Duodenal mucosa (tissue), 2 donors: ENCODE measurements around the gene IGSF21.

ENCODE experiments used
- H3K27ac ChIP-seq: one replicate; pipeline ENCODE4 v1.7.0; 2013; ENCODE audit warnings: low read depth, low read length
- H3K27me3 ChIP-seq, 2 donors: one replicate each; pipeline ENCODE4 v1.7.0; 2013; ENCODE audit warnings: low read length in 2 of 2, control low read depth in 1 of 2; ENCODE audit not compliant: insufficient read depth in 2 of 2, control insufficient read depth in 1 of 2
- H3K36me3 ChIP-seq, 2 donors: one replicate each; pipeline ENCODE4 v1.7.0; 2013; ENCODE audit warnings: low read length in 2 of 2, control low read depth in 1 of 2; ENCODE audit not compliant: insufficient read depth in 2 of 2, control insufficient read depth in 1 of 2
- H3K4me1 ChIP-seq, 2 donors: one replicate each; pipeline ENCODE4 v1.7.0; 2013; ENCODE audit warnings: low read length in 2 of 2, control low read depth in 1 of 2; ENCODE audit not compliant: insufficient read depth in 2 of 2, control insufficient read depth in 1 of 2
- H3K4me3 ChIP-seq, 2 donors: one replicate each; pipeline ENCODE4 v1.7.0; 2013; ENCODE audit warnings: low read length in 2 of 2, low read depth in 1 of 2
- H3K9ac ChIP-seq, 2 donors: one replicate each; pipeline ENCODE4 v1.7.0; 2013; ENCODE audit warnings: low read length in 2 of 2, low read depth in 1 of 2
- H3K9me3 ChIP-seq, 2 donors: one replicate each; pipeline ENCODE4 v1.7.0; 2013; ENCODE audit warnings: low read length in 2 of 2, control low read depth in 1 of 2; ENCODE audit not compliant: control insufficient read depth in 1 of 2

Gene IGSF21

DNA sequence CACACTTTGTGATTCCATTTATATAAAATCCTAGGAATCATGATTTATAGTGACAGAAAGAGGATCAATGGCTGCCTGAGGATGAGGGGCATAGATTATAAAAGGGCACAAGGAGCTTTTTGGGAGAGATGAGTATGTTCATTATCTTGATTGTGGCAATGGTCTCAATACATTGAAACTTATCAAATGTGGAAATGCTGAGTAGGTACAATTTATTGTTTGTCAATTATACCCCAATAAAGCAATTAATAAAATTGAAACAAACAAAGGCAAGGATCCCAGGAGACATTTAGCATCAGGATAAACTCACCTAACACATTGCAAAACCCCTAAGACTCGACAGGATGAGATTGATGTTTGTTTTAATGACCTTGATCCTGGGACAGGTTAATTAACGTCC is 220.1 kb downstream of the IGSF21 start:
- Histone ChIP-seq H3K9ac (no peak overlapping the region), H3K27me3 (peaks cover under 1 to 3% of the 10 kb centered on the region in 2 donors), H3K27ac (no peak overlapping the region)

DNA sequence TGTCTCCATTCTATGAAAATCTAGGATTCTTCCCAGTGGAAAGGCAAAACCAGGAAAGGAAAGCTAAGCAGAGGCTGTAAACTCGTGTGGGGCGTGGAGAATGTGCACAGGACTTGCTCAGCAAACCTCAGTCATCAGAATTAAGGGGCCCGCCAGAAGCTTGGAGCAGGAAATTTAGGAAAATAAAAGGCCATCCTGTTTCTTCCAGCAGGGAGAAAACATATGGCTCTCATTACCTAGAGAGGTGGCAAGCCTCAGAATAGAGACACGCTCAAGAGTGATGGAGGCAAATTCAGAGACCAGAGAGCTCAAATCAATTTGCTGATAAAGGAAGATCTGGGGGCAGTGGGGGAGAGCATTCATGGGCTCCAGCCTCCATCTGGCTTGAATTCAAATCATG is 221.2 kb downstream of the IGSF21 start:
- no peaks in the 10 kb centered on the region for H3K9me3 ChIP-seq
- H3K4me3 ChIP-seq, result no peak overlapping the region
- H3K4me1 ChIP-seq, result no peaks in the 10 kb centered on the region
- no peak overlapping the region for H3K9ac ChIP-seq
- no peaks in the 10 kb centered on the region for H3K36me3 ChIP-seq
- peaks cover 2 to 3% of the 10 kb centered on the region in 2 donors for H3K27me3 ChIP-seq
- no peak overlapping the region for H3K27ac ChIP-seq

More for the DNA sequence above, 220.1 kb downstream of the IGSF21 start:
- Histone ChIP-seq H3K9me3 (no peaks in the 10 kb centered on the region), H3K4me3 (no peak overlapping the region), H3K36me3 (no peaks in the 10 kb centered on the region), H3K4me1 (no peaks in the 10 kb centered on the region)

DNA sequence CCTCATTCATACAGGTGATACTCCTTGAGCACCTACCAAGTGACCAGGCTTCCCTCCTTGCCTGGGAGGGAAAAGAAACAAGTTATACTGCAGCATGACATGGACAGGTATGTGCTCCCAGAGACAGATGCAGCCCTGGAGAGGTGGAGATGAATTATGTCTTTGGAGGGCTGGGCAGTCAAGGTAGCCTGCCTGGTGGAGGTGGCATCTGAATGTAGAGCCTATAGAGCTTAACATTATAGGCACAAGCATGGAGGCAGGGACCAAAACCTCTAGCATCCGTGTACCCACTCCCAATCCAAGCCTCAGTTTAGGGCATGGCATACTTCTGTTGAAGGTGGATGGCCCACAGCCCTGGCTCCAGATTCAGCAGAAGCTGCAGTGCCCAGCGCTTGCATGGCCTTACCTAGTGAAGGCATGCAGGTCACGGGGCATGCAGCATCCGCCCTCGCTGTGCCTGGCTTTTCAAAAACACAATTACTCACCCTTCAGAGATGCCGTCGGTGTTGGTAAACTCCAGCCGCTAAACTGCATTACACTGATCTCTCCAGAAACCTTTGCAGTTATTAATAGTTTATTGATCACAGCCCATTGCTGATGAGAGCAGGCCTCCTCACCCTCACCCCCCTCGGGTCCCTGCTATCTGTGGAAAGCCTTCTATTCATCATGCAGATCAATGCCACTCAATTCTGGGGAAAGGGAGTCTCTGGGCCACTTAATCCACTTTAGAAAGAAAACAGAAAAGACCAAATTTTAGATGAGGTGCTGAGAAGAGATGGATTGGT is 222.1 kb downstream of the IGSF21 start:
- Histone ChIP-seq H3K36me3 (no peaks in the 10 kb centered on the region), H3K27me3 (peaks cover 3 to 5% of the 10 kb centered on the region in 2 donors), H3K9me3 (no peaks in the 10 kb centered on the region), H3K4me3 (no peak overlapping the region), H3K9ac (no peak overlapping the region), H3K27ac (no peak overlapping the region), H3K4me1 (no peaks in the 10 kb centered on the region)

DNA sequence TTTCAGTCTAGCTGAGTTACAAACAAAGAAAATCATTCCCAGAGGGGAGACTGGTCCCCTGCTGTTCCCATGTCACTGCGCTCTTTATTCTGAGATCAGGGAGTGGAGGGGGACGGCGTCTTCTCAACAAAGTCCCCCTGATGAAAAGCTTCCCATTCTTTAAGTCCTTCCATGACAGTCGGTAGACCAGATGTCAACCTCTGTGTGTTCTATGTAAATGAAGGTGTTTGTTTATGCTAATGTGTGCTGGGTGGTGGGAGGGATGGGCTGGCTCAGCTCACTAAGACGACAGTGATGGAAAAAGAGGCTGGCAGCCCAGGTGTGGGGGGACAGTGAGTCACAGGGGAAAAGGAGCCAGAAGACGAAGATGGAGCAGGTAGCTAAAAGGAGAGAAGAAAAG is 225.0 kb downstream of the IGSF21 start:
- Histone ChIP-seq H3K36me3 (no peaks in the 10 kb centered on the region), H3K27me3 (peaks cover 3 to 5% of the 10 kb centered on the region in 2 donors), H3K9me3 (no peaks in the 10 kb centered on the region)

GRCh38 chr1:18333220-18333619 is 225.6 kb downstream of the IGSF21 start:
- H3K9ac ChIP-seq, result no peak overlapping the region
- H3K36me3 ChIP-seq, result no peaks in the 10 kb centered on the region
- no peaks in the 10 kb centered on the region for H3K4me1 ChIP-seq
- H3K4me3 ChIP-seq, result no peak overlapping the region
- no peak overlapping the region for H3K27ac ChIP-seq
- H3K27me3 ChIP-seq, result peaks cover 3 to 5% of the 10 kb centered on the region in 2 donors
- H3K9me3 ChIP-seq, result no peaks in the 10 kb centered on the region

More for the DNA sequence above, 225.0 kb downstream of the IGSF21 start:
- H3K4me3 ChIP-seq, result no peak overlapping the region
- no peak overlapping the region for H3K9ac ChIP-seq
- H3K27ac ChIP-seq, result no peak overlapping the region
- H3K4me1 ChIP-seq, result no peaks in the 10 kb centered on the region

GRCh38 chr1:18336801-18337200 is 229.2 kb downstream of the IGSF21 start:
- Histone ChIP-seq H3K27me3 (peaks cover 2 to 5% of the 10 kb centered on the region in 2 donors), H3K4me1 (no peaks in the 10 kb centered on the region), H3K36me3 (no peaks in the 10 kb centered on the region), H3K4me3 (no peak overlapping the region), H3K27ac (no peak overlapping the region), H3K9ac (no peak overlapping the region), H3K9me3 (no peaks in the 10 kb centered on the region)

DNA sequence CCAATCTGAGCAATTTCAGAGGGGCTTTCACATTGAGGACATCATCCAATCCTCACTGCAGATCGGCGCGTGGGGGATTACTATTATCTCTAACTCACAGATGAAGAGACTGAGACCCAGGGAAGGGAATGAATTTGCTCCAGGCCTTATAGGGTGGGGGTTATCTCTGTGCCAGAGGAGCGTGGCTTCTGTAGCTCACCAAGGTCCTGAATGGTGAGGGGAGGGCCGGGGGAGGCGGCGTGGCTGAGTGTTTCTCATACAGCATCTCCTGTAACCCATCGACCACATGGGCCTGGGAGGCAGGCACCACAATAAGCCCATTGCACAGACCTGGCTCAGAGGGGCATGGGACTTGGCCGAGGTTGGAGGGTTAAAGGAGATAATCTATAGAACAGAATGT is 230.2 kb downstream of the IGSF21 start:
- no peaks in the 10 kb centered on the region for H3K4me1 ChIP-seq
- H3K9me3 ChIP-seq, result no peaks in the 10 kb centered on the region
- no peaks in the 10 kb centered on the region for H3K36me3 ChIP-seq
- H3K4me3 ChIP-seq, result no peak overlapping the region
- H3K9ac ChIP-seq, result no peak overlapping the region
- peaks cover 0 to 4% of the 10 kb centered on the region in 2 donors for H3K27me3 ChIP-seq
- H3K27ac ChIP-seq, result no peak overlapping the region

DNA sequence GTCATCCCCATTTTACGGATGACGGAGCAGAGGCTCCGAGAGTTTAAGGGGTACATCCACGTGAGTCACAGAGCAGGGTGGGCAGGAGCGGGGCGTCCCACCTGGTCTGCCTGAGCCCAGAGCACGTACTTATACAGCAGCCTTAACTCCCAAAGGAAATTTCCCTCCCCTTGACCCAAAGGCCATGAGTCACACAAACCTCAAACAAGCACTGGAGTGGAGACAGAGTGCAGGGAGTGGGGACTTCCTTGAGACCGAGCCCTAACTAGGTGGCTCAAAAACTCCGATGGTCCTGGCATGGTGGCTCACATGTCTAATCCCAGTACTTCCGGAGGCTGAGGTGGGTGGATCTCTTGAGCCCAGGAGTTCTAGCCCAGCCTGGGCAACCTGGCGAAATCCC is 231.6 kb downstream of the IGSF21 start:
- no peaks in the 10 kb centered on the region for H3K4me1 ChIP-seq
- H3K27me3 ChIP-seq, result peaks cover 0 to 3% of the 10 kb centered on the region in 2 donors
- no peak overlapping the region for H3K9ac ChIP-seq
- no peak overlapping the region for H3K27ac ChIP-seq
- H3K36me3 ChIP-seq, result no peaks in the 10 kb centered on the region
- H3K9me3 ChIP-seq, result no peaks in the 10 kb centered on the region
- H3K4me3 ChIP-seq, result no peak overlapping the region

GRCh38 chr1:18340158-18340764 is 232.7 kb downstream of the IGSF21 start:
- H3K27me3 ChIP-seq, result no peaks in the 10 kb centered on the region
- no peak overlapping the region for H3K27ac ChIP-seq
- no peaks in the 10 kb centered on the region for H3K4me1 ChIP-seq
- no peaks in the 10 kb centered on the region for H3K36me3 ChIP-seq
- no peaks in the 10 kb centered on the region for H3K9me3 ChIP-seq
- no peak overlapping the region for H3K9ac ChIP-seq
- H3K4me3 ChIP-seq, result no peak overlapping the region

GRCh38 chr1:18340787-18341186 is 233.2 kb downstream of the IGSF21 start:
- Histone ChIP-seq H3K27me3 (no peaks in the 10 kb centered on the region), H3K9me3 (no peaks in the 10 kb centered on the region), H3K36me3 (no peaks in the 10 kb centered on the region), H3K4me1 (no peaks in the 10 kb centered on the region), H3K4me3 (no peak overlapping the region), H3K9ac (no peak overlapping the region), H3K27ac (no peak overlapping the region)
